HepG2 (cell line): ENCODE data around the gene UBR1. TPM values are rescaled to one million over a fixed set of nuclear protein-coding genes. Genes with fewer than 3 reads are reported as not detected.

ENCODE experiments used
- ATAC-seq: fragments of 200-7000 bp; cut with Tn5 transposase; 3 replicates; pipeline ENCODE4 v1.9.1; 2020; ENCODE audit warnings: mild to moderate bottlenecking, moderate library complexity
- BruUV-seq: library from RNA; stranded (reverse); fragments of 400-500 nt; replicated peaks from 2 replicates; lab custom pipeline; 2021; lab: Mats Ljungman, UMichigan
- CTCF ChIA-PET: fragments of 300-600 bp; formaldehyde crosslinking; extraction: SDS; loops from one replicate; lab custom pipeline; 2021; ENCODE audit warnings: low total read pairs, inconsistent platforms, low intra/inter-chr PET ratio; lab: Yijun Ruan, JAX
- POLR2A ChIA-PET: fragments of 350-600 bp; sonication (Branson Sonifier 250); formaldehyde crosslinking; loops from one replicate; lab custom pipeline; 2020; ENCODE audit warnings: antibody characterized with exemption, inconsistent platforms; lab: Yijun Ruan, JAX
- DNase-seq: peaks from one replicate; pipeline ENCODE4 v3.0.0-alpha.2; 2015; ENCODE audit warnings: low spot score
- FAIRE-seq: peaks from 3 replicates; lab custom pipeline; 2011; peaks lifted over from hg19 to GRCh38; lab: Jason Lieb, UNC
- H2AFZ ChIP-seq: one replicate; pipeline ENCODE4 v1.6.1; 2011; ENCODE audit warnings: low read length, inconsistent platforms
- H3K27ac ChIP-seq: fragments of 300-600 bp; 3 replicates; pipeline ENCODE4 v1.8.0; 2011; ENCODE audit warnings: mixed run types, mild to moderate bottlenecking, mixed read lengths, low read length, inconsistent platforms; ENCODE audit not compliant: insufficient read depth; ENCODE audit errors: extremely low read length
- H3K27me3 ChIP-seq, 2 experiments: fragments of 200-600 bp in 1 of 2; 2 replicates in 1 of 2; 3 replicates in 1 of 2; pipeline versions ENCODE4 v1.6.0 to v1.8.0; 2011; ENCODE audit warnings: low read length in 2 of 2, mild to moderate bottlenecking in 2 of 2, moderate library complexity in 2 of 2, inconsistent platforms in 1 of 2; ENCODE audit not compliant: insufficient read depth in 2 of 2, control insufficient read depth in 1 of 2
- H3K36me3 ChIP-seq, 2 experiments: fragments of 200-600 bp in 1 of 2; replicated peaks in 1 of 2; 2 replicates in 1 of 2; 3 replicates in 1 of 2; pipeline versions ENCODE4 v1.5.1 to v1.8.0; 2011; ENCODE audit warnings: low read length in 2 of 2, inconsistent platforms in 1 of 2; ENCODE audit not compliant: insufficient read depth in 2 of 2, control insufficient read depth in 1 of 2
- H3K4me1 ChIP-seq: 2 replicates; pipeline ENCODE4 v1.5.1; 2012; ENCODE audit warnings: low read length, inconsistent platforms; ENCODE audit not compliant: insufficient read depth
- H3K4me2 ChIP-seq: 2 replicates; pipeline ENCODE4 v1.6.0; 2011; ENCODE audit warnings: low read depth, low read length, inconsistent platforms
- H3K4me3 ChIP-seq, 3 experiments: fragments of 200-600 bp in 1 of 3; sonication (generic), shearing (Covaris generic) in 1 of 3; replicated peaks in 1 of 3; 2 replicates each; pipeline ENCODE4 v1.5.1; 2011 to 2016; ENCODE audit warnings: low read length in 3 of 3, inconsistent platforms in 2 of 3, low read depth in 2 of 3, mild to moderate bottlenecking in 2 of 3, control low read depth in 1 of 3, mixed read lengths in 1 of 3; ENCODE audit not compliant: insufficient read depth in 1 of 3
- H3K79me2 ChIP-seq: one replicate; pipeline ENCODE4 v1.6.1; 2011; ENCODE audit warnings: low read length, inconsistent platforms; ENCODE audit not compliant: insufficient read depth
- H3K9ac ChIP-seq: 2 replicates; pipeline ENCODE4 v1.6.0; 2011; ENCODE audit warnings: mild to moderate bottlenecking, low read depth, low read length, inconsistent platforms; ENCODE audit not compliant: insufficient read depth
- H3K9me3 ChIP-seq: 2 replicates; pipeline ENCODE4 v1.5.1; 2012; ENCODE audit warnings: mild to moderate bottlenecking, low read length
- H4K20me1 ChIP-seq: 2 replicates; pipeline ENCODE4 v1.6.0; 2011; ENCODE audit warnings: inconsistent platforms, mild to moderate bottlenecking, low read length, moderate library complexity; ENCODE audit not compliant: insufficient read depth
- ADNP ChIP-seq: sonication (generic); formaldehyde crosslinking; IDR thresholded peaks from 2 replicates; pipeline ENCODE4 v1.4.0; 2020; ENCODE audit warnings: missing genetic modification reagents
- CHCHD3 ChIP-seq: sonication (generic); formaldehyde crosslinking; IDR thresholded peaks from 2 replicates; pipeline ENCODE4 v1.8.0; 2022; ENCODE audit warnings: mild to moderate bottlenecking, missing genetic modification reagents, moderate library complexity
- GATA4 ChIP-seq: sonication (generic); IDR thresholded peaks from 2 replicates; pipeline ENCODE4 v1.6.1; 2016; ENCODE audit warnings: antibody characterized with exemption, low read depth, borderline replicate concordance
- HNF4A ChIP-seq: sonication (generic); formaldehyde crosslinking; IDR thresholded peaks from 2 replicates; pipeline ENCODE4 v1.4.0; 2020; ENCODE audit warnings: missing genetic modification reagents
- NONO ChIP-seq, 2 experiments: fragments of 450-650 bp in 1 of 2; sonication (generic) in 1 of 2; formaldehyde crosslinking in 1 of 2; IDR thresholded peaks in 1 of 2; conservative IDR thresholded peaks in 1 of 2; 2 replicates each; pipeline versions ENCODE4 v1.6.1 to v1.8.0; 2017 to 2022; ENCODE audit warnings: mild to moderate bottlenecking in 1 of 2, missing genetic modification reagents in 1 of 2, moderate library complexity in 1 of 2
- SMAD1 ChIP-seq: sonication (generic); formaldehyde crosslinking; IDR thresholded peaks from 2 replicates; pipeline ENCODE4 v1.4.0; 2020; ENCODE audit warnings: missing genetic modification reagents, low read depth, mild to moderate bottlenecking, borderline replicate concordance
- SRY ChIP-seq: sonication (generic); formaldehyde crosslinking; IDR thresholded peaks from 2 replicates; pipeline ENCODE4 v1.8.0; 2022; ENCODE audit warnings: mild to moderate bottlenecking, missing genetic modification reagents
- YY1 ChIP-seq: IDR thresholded peaks from 2 replicates; pipeline ENCODE4 v1.6.1; 2011; ENCODE audit warnings: low read length, low read depth, moderate library complexity, mild to moderate bottlenecking; ENCODE audit not compliant: insufficient read depth, insufficient replicate concordance
- ZBTB20 ChIP-seq: sonication (generic); formaldehyde crosslinking; IDR thresholded peaks from 2 replicates; pipeline ENCODE4 v1.8.1; 2023; ENCODE audit warnings: missing genetic modification reagents, low read depth, mild to moderate bottlenecking, borderline replicate concordance
- ZNF510 ChIP-seq: sonication (generic); formaldehyde crosslinking; IDR thresholded peaks from 2 replicates; pipeline ENCODE4 v1.4.0; 2020; ENCODE audit warnings: low read depth, mild to moderate bottlenecking, missing genetic modification reagents
- ZNF660 ChIP-seq: sonication (generic); formaldehyde crosslinking; IDR thresholded peaks from 2 replicates; pipeline ENCODE4 v1.5.1; 2020; ENCODE audit warnings: mild to moderate bottlenecking, low read depth, missing genetic modification reagents, borderline replicate concordance
- WGBS: methylation state at CpG from one replicate; pipeline ENCODE4 v1.1.6; 2017; ENCODE audit warnings: low lambda C conversion rate; 5-methylcytosine and 5-hydroxymethylcytosine counted together
- in situ Hi-C: cut with HindIII; loops from 2 replicates; pipeline ENCODE4 v1.10.0; 2017; ENCODE audit warnings: low pct_unique_long_range_greater_than_20kb; ENCODE audit not compliant: extremely low pct_ligation_motif_present
- intact Hi-C: fragments of 100-400 bp; cut with micrococcal nuclease; formaldehyde crosslinking; loops from one replicate; pipeline ENCODE4 v1.10.0; 2022; ENCODE audit not compliant: unreplicated experiment
- polyA plus RNA-seq, 8 experiments: library from polyadenylated mRNA; depleted of rRNA in 3 of 8; stranded (reverse) in 7 of 8; unstranded in 1 of 8; fragments of >200 nt; fragmentation: Illumina TruSeq in 4 of 8; extraction: Trizol in 4 of 8; gene quantifications; 2 replicates each; pipeline versions ENCODE4 v1.2.1 to v1.2.3, GENCODE V29; 2011 to 2016; ENCODE audit warnings: low read depth in 4 of 8, missing spikeins in 1 of 8, mixed read lengths in 1 of 8; ENCODE audit not compliant: insufficient read depth in 1 of 8
- total RNA-seq, 5 experiments: library from RNA; depleted of rRNA; stranded (reverse); fragments of >200 nt; fragmentation: Illumina TruSeq; extraction: Trizol; gene quantifications; 2 replicates each; pipeline ENCODE4 v1.2.3, GENCODE V29; 2016; ENCODE audit warnings: low read depth in 1 of 5
- TF ChIP-seq, protein P1 (sequence below): sonication (generic); formaldehyde crosslinking; IDR thresholded peaks from 2 replicates; pipeline ENCODE4 v1.4.0; 2020; ENCODE audit warnings: mild to moderate bottlenecking, missing genetic modification reagents
- TF ChIP-seq, protein P2 (sequence below): sonication (generic); formaldehyde crosslinking; IDR thresholded peaks from 2 replicates; pipeline ENCODE4 v1.8.1; 2022; ENCODE audit warnings: low read depth, mild to moderate bottlenecking, missing genetic modification reagents
- TF ChIP-seq, protein P3 (sequence below): sonication (generic); formaldehyde crosslinking; IDR thresholded peaks from 2 replicates; pipeline ENCODE4 v1.9.0; 2021; ENCODE audit warnings: missing genetic modification reagents, borderline replicate concordance

UBR1 gene
- total and polyA plus RNA-seq, 2 of the 13 experiments (the other 11 are each of a cell fraction or from before 2014, with no cell fraction given), result 6.4 to 18.0 TPM

DNA sequence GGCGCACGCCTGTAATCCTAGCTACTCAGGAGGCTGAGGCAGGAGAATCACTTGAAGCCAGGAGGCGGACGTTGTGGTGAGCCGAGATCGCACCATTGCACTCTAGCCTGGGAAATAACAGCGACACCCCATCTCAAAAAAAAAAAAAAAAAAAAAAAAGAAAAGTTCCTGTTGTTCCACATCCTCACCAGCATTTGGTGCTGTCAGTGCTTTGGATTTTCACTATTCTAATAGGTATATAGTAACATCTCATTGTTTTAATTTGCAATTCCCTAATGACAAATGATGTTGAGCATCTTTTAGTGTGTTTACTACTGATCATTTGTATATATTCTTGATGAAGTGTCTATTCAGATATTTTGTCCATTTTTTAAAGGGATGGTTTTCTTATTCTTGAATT lies 24.6 kb downstream of the UBR1 start:
- POLR2A ChIA-PET, result no interaction called here
- ATAC-seq, result no peak

DNA sequence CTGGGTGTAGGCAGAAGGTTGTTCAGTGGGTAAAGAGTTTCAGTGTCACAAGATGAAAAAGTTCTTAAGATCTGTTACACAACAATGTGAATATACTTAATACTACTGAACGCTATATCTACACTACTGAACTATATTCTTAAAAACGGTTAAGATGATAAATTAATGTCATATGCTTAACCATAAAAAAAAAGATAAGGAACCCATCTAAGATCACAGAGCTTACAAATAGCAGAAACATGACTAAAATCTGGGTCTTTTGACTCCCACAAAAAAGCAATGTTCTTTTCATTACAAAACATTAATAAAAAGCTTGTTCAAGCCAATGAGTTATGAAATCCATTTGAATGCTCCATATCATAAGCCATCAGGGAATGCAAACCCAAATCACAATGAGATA lies 34.4 kb downstream of the UBR1 start:
- H3K4me1 ChIP-seq, result no peaks in the 10 kb centered on the region
- no peaks in the 10 kb centered on the region for H4K20me1 ChIP-seq
- ATAC-seq (no peak), FAIRE-seq (no peak), DNase-seq (no peak)
- no peak overlapping the region for H3K4me3 ChIP-seq
- H2AFZ ChIP-seq, result no peak overlapping the region
- H3K9me3 ChIP-seq, result no peaks in the 10 kb centered on the region
- no peak overlapping the region for H3K27ac ChIP-seq
- 98% methylated on average over 2 of the region's 2 CpGs for WGBS
- H3K79me2 ChIP-seq, result no peaks in the 10 kb centered on the region
- no TSS peak for BruUV-seq
- H3K4me2 ChIP-seq, result no peak overlapping the region
- H3K27me3 ChIP-seq, result no peaks in the 10 kb centered on the region
- POLR2A ChIA-PET, result no interaction called here
- in situ Hi-C loops (no loop called here), intact Hi-C loops (no loop called here)
- CTCF ChIA-PET, result no interaction called here
- no peak overlapping the region for H3K9ac ChIP-seq
- peaks cover 7 to 58% of the 10 kb centered on the region in 2 experiments; a peak in 4 of 5 replicates for H3K36me3 ChIP-seq
- TF ChIP-seq NONO (IDR thresholded peaks at IDR 0.05) (no peak), NONO (CRISPR knock-in tag; conservative IDR thresholded peaks at IDR 0.05) (no peak), ZBTB20 (CRISPR knock-in tag) (no peak), ZNF660 (CRISPR knock-in tag) (no peak), CHCHD3 (CRISPR knock-in tag) (no peak), SRY (no peak), HNF4A (no peak), ADNP (CRISPR knock-in tag) (no peak), YY1 (no peak)
- TF ChIP-seq, protein P1, sequence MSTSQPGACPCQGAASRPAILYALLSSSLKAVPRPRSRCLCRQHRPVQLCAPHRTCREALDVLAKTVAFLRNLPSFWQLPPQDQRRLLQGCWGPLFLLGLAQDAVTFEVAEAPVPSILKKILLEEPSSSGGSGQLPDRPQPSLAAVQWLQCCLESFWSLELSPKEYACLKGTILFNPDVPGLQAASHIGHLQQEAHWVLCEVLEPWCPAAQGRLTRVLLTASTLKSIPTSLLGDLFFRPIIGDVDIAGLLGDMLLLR (CRISPR knock-in tag), result no peak
- TF ChIP-seq, protein P2, sequence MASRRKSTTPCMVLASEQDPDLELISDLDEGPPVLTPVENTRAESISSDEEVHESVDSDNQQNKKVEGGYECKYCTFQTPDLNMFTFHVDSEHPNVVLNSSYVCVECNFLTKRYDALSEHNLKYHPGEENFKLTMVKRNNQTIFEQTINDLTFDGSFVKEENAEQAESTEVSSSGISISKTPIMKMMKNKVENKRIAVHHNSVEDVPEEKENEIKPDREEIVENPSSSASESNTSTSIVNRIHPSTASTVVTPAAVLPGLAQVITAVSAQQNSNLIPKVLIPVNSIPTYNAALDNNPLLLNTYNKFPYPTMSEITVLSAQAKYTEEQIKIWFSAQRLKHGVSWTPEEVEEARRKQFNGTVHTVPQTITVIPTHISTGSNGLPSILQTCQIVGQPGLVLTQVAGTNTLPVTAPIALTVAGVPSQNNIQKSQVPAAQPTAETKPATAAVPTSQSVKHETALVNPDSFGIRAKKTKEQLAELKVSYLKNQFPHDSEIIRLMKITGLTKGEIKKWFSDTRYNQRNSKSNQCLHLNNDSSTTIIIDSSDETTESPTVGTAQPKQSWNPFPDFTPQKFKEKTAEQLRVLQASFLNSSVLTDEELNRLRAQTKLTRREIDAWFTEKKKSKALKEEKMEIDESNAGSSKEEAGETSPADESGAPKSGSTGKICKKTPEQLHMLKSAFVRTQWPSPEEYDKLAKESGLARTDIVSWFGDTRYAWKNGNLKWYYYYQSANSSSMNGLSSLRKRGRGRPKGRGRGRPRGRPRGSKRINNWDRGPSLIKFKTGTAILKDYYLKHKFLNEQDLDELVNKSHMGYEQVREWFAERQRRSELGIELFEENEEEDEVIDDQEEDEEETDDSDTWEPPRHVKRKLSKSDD (CRISPR knock-in tag), result no peak
- TF ChIP-seq, protein P3, sequence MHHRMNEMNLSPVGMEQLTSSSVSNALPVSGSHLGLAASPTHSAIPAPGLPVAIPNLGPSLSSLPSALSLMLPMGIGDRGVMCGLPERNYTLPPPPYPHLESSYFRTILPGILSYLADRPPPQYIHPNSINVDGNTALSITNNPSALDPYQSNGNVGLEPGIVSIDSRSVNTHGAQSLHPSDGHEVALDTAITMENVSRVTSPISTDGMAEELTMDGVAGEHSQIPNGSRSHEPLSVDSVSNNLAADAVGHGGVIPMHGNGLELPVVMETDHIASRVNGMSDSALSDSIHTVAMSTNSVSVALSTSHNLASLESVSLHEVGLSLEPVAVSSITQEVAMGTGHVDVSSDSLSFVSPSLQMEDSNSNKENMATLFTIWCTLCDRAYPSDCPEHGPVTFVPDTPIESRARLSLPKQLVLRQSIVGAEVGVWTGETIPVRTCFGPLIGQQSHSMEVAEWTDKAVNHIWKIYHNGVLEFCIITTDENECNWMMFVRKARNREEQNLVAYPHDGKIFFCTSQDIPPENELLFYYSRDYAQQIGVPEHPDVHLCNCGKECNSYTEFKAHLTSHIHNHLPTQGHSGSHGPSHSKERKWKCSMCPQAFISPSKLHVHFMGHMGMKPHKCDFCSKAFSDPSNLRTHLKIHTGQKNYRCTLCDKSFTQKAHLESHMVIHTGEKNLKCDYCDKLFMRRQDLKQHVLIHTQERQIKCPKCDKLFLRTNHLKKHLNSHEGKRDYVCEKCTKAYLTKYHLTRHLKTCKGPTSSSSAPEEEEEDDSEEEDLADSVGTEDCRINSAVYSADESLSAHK (CRISPR knock-in tag), result no peak

More for the DNA sequence above, 24.6 kb downstream of the UBR1 start:
- Histone ChIP-seq H3K27me3 (no peaks in the 10 kb centered on the region), H3K9me3 (no peaks in the 10 kb centered on the region), H4K20me1 (no peaks in the 10 kb centered on the region), H3K4me3 (no peak overlapping the region), H3K4me1 (peaks cover 8% of the 10 kb centered on the region; the same call in 1 of the 2 replicates), H3K36me3 (peaks cover 1 to 44% of the 10 kb centered on the region in 2 experiments; a peak in 4 of 5 replicates), H3K4me2 (no peak overlapping the region), H3K9ac (no peak overlapping the region), H2AFZ (no peak overlapping the region), H3K79me2 (peaks cover 2% of the 10 kb centered on the region), H3K27ac (no peak overlapping the region)
- in situ Hi-C loops (no loop called here), intact Hi-C loops (no loop called here)
- TF ChIP-seq SMAD1 (CRISPR knock-in tag), result no peak
- TF ChIP-seq GATA4, result no peak
- TF ChIP-seq ZNF510 (CRISPR knock-in tag), result no peak
- BruUV-seq, result no TSS peak
- CTCF ChIA-PET, result no interaction called here
- 93% methylated on average over 7 of the region's 7 CpGs for WGBS
- FAIRE-seq (no peak), DNase-seq (no peak)
